ENCODE measurements around the gene MATK.

DNA sequence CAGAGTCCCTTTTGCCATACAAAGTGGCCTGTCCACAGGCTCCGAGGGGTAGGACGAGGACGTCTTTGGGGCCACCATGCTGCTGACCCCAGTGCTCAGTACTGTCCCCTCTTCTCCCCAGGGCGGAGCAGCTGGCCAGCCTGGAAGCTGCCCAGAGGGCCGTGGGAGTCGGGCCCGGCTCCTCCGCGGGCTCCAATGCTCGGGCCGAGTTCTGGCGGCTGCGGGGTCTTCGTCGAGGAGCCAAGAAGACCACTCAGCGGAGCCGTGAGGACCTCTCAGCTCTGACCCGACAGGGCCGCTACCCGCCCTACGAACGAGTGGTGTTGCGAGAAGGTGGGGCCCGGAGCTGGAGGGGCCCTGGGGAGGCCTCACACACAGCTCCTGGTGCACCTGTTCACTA lies 45.8 kb downstream of the MATK start:
- TF ChIP-seq EZH2 (IDR thresholded peaks at IDR 0.05; ENCODE audit: insufficient read depth, poor library complexity, severe bottlenecking) = no peak
- TF ChIP-seq EZH2phosphoT487 (IDR thresholded peaks at IDR 0.05; ENCODE audit: insufficient read depth, low read depth) = no peak

Measured in GM23248 (cell line).